Stimulated activated CD4-positive, alpha-beta T cell treated with anti-CD3 and anti-CD28 coated beads, Interleukin-2, amount 100 ng/mL, for 48 hours (primary cell): ENCODE data around the gene CD82.
A peak's percentile ranks its signal among the peaks of the same experiment; 100 is the strongest.

Experiments used
- DNase-seq, 2 donors: peaks; one replicate each; pipeline ENCODE4 v3.0.0-alpha.2; 2020

Gene CD82

GRCh38 chr11:44578279-44578678 lies 12.8 kb downstream of the CD82 start:
- no peak for DNase-seq

DNA sequence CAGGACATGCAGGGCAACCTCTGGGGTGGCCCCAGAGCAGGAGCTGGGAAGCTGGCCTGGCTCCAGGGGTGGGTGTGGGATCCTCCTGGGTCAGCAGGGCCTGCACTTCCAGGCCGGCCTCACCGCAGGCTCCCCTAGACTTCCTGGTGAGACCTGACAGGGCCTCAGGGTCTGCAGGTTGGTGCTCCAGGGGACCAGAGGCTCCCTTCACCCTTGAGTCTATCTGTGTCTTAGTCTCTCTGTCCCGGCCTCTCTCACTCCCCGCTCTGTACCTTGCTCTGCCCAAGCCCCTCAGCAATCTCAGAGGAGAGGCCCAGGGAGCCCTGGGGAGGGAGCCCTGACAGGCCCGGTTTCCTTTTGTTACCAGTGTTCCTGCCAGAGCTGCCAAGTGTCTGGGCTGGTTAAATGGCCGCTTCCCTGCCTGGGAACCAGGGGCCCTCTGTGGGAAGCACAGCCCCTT lies 13.9 kb downstream of the CD82 start:
- no peak for DNase-seq

GRCh38 chr11:44580701-44581100 lies 15.2 kb downstream of the CD82 start:
- no peak for DNase-seq

DNA sequence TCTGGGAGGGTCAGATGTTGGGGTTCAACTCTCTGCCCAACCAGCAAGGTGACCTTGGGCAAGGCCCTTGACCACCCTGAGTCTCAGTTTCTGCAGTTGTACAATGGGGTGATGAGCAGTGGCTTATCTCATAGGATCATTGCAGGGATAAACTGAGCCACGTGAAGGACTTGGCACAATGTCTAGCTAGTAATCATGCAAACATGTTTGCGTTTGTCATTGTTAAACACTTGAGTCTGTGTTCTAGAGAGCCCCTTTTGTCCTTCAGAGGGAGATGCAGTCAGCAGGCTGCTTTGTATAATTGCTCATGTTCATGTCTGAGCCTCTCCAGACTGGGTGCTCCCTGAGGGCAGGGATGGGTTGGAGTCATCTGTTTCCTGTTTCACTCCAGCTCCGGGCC lies 15.8 kb downstream of the CD82 start:
- no peak for DNase-seq

DNA sequence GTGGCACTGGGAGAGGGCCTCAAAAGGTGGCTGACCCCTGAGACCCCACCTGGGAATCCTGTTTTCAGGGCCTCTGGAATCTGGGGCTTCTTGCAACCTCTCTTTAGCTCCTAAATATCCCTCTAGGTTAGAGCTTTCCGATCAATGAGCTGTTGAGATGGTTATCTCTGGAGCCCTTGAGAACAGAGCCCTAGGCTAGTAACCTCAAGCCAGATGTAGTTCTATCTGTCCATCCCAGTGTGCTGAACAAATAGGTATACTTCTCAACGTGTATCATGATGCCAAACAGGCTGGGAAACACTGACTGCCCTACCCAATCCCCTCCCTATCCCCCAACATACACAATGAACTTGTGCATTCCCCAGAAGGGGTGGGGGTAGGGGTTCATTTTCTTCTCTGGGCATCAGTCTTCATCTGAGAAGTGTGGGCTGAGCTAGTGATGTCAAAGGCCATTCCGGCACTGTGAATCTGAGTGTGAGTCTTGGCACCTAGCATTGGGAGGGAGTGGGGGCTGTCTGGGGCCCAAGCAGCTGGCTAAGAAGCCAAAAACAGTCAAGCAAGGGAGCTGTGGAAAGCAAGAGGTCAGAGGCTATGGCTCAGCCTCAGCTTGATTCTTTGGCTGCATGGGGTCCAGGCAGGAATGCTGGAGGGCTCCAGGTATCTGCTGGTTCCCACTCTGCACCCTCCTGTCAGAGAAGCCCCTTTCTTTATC lies 17.3 kb downstream of the CD82 start:
- no peak for DNase-seq

DNA sequence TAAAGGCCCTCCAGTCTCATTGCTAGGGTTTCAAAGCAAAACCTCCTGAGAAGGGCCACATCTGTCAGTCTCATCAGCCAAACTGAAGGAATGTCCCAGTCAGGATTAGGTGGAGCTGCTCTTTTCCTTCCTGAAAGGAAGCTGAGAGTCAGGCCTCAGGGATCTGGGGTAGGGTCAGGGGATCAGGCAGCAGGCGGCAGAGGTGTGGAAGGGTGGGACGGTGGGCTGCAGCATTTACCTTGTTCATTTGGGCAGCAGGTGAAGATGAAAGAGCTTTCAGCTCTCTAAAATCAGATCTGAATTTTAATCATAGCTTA lies 17.8 kb downstream of the CD82 start:
- no peak for DNase-seq

DNA sequence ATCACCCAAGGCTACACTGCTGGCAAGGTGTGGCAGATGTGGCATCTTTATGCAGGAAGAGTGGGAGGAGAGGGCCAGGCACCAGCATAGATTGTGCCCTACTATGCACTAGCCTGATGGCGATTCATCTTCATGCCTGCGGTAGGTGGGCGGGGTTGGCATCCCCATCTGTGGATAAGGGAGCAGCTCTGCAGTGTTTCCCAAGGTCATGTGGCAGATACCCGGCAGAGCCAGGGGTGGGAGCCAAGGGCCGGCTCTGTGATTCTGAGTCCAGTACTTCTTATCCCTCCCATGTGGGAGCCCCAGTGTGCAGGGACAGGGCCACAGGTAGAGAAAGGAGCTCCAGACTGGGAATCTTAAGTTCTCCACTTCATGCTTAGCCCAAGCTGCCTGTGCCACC lies 20.0 kb downstream of the CD82 start:
- DNase-seq = no peak

DNA sequence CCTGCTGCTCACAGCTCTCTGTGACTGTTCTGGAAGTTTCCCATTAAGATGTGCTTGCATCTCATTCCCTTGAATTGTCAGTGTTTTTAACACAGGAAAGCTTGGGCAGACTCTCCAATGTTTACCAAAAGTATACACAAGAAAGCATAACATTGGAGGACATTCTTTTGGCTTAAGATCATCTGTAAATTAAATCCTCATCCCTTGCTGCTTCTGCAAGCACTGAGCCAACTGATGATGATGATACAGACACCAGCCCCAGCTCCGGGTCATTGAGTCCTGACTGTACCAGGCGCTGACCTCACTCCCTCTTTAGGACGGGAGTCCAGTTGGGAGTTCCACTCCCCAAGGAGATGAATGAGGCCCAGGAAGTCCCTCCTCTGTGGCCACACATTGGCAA lies 23.8 kb downstream of the CD82 start:
- no peak for DNase-seq

- DNase-seq = no peak
Observed at GRCh38 chr11:44590769-44591168, 25.3 kb downstream of the CD82 start.

GRCh38 chr11:44591557-44591956 lies 26.1 kb downstream of the CD82 start:
- no peak for DNase-seq

- DNase-seq = no peak
Observed at GRCh38 chr11:44592125-44592940, 26.9 kb downstream of the CD82 start.

- DNase-seq = no peak
Observed at GRCh38 chr11:44593251-44593650, 27.8 kb downstream of the CD82 start.

DNA sequence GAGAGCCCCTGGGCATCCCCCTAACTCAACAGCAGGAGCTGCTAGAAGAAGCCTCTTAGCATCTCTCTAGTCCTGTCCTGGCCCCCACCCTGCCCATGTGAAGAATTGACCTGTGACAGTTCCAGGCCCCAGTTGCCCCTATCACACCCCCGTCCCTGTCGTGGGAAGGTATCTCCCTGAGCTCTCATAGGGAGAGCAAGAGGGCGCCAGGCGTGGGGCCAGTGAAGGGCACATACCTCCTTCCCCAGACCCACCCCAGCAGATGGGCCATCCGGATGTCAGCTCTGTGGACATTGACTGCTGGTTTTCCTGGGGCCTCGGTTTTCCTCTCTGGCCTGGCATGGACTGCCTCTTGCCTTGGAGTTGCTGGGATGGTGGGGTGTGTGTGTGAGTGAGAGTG lies 29.5 kb downstream of the CD82 start:
- no peak for DNase-seq

GRCh38 chr11:44595964-44596381 lies 30.5 kb downstream of the CD82 start:
- DNase-seq = no peak

DNA sequence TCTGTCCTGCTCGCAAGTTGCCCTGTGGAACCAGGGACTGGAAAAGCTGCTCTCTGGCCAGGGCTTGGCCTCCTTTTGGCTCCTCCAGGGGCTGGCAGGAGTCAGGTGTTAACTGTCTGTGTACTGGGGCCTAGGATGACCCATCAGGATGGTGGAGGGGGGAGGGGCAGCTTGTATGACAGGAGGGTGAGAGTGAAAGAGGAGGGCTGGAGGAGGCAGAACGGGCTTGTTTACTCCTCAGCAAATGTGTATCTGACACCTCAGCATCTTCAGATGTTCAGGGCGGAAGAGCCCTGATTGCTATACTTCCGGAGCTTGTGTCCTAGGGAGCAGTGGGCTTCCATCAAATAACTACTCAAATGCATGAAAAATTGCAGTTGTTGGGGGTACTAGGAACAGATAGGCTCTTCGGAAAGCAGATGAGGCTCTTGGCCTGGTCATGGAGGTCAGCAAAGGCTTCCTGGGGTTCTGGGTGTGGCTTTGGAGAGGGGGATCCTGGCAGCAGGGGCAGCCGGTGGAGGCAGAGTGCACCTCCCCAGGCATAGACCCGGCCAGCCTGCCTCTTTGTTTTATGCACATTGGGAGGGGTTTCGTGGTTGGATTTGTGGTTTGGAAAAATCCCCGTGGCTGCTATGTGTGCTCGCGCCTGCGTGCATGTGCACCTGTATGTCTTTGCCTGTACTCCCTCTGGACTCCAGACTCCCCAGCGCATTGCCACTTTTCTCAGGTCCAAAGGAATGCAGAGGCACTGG lies 31.2 kb downstream of the CD82 start:
- peak; percentile 33 to 55 for DNase-seq

GRCh38 chr11:44597358-44598012 lies 32.0 kb downstream of the CD82 start:
- DNase-seq = no peak

GRCh38 chr11:44598831-44599230 lies 33.4 kb downstream of the CD82 start:
- no peak for DNase-seq

GRCh38 chr11:44600261-44600660 lies 34.8 kb downstream of the CD82 start:
- DNase-seq = no peak

DNA sequence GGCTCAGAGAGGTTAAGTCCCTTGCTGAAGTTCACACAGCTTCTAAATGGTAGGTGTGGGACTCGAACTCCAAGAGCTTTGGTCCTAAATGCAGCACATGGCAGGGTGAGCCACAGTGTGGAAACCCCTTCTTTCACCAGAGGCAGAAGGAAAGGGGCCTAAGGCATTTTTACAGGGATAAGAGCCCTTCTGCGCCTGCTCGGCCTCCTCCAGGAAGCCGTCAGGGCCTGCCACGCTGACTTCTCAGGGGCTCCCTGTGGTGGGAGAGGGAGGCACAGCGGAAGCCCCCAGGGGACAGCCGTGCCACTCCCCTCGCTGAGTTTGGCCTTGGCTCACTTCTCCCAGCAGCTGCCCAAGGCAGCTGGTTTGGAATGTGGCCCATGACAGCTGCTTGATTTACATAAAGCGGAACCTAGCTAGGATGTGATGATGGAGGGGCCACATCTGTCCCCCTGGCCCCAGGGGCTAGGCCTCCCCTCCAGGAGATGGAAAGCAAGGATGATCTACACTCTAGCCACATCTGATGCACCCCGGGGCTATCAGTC lies 35.4 kb downstream of the CD82 start:
- no peak for DNase-seq

DNA sequence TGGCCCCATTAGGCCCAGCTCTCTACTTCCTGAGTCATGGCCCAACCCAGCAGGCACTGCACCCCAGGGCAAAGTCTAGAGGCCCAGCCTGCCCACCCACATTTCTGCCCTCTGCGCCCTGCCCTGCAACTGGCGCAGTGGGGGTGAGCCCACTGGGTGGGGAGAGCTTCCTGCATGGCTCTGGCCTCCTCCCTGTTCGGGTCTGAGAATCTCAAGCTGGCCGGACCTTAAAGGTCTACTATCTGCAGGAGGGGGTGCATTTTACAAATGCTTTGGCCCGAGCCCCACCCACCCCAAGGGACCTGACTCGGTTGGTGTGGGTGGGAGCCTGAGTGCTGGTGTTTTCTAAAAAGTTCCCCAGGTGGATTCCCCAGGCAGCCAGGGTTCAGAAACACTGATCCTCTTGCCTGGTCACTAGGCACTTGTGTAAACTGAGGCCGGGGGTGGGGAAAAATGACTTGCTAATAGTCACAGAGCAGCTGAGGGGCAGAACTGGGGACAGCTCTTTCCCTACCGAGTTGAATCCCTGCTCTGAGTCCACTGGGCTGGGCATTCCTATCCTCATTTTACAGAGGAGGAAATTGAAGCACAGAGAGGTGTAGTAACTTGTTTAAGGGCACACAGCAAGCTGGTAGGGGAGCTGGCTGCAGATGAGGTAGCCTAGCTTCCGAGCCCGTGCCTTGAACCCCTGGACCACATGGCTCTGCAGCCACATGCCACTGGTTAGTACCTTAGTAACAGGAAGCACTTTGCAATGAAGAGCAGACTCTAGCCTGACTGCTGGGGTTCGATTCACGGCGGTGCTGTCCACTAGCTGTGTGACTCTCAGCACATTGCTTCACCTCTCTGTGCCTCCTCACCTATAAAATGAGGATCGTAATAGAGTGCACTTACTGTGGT lies 36.3 kb downstream of the CD82 start:
- no peak for DNase-seq

DNA sequence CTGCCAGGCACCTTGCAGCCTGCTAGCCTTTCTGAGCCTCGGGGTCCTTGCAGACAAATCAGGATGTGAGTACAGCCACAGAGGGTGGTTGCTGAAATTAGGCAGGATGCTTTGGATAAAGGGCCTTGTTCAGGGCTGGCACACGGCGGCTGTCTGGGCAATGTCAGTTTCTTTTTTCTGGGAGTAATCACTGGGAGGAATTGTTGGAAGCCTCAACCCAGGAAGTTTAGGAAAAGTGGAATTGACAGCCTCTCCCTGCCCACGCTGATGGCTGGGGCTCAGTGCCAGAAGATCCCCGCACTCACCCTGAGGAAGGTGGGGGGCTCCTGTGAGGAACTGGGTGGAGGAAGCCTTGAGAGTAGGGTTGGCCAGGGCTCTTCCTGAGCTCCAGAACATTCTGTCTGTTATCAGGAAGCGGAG lies 37.4 kb downstream of the CD82 start:
- DNase-seq = no peak

DNA sequence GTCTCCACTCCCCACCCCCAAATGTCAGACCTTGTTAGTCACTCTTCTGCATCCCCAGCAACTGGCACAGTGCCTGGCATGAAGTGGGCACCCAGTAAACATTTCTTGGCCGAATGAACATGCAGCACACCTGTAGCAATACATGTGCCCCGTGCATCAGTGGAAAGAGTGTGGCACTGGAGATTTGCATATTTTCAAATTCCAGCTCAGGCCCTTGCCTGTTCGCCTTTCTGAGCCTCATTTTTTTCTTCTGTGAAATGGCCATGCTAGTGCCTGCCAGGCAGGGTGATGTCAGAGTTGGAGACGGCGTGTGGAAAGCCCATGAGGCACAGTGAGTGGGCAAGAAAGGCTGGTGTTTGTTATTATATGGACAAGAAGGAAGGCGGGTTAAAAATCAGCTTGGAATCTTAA lies 38.7 kb downstream of the CD82 start:
- DNase-seq = no peak
